Fibroblast of skin of left quadriceps (primary cell): ENCODE data around the gene RNF13.
"Not testable (repeated sequence)": the region's sequence is repeated elsewhere in the genome, so short reads cannot be mapped to it uniquely, and the experiment has no call there.

Source experiments
- DNase-seq, 2 experiments: peaks; one replicate each; pipeline ENCODE4 v3.0.0-alpha.2; 2013; ENCODE audit warnings: low read depth in 2 of 2

Gene RNF13

DNA sequence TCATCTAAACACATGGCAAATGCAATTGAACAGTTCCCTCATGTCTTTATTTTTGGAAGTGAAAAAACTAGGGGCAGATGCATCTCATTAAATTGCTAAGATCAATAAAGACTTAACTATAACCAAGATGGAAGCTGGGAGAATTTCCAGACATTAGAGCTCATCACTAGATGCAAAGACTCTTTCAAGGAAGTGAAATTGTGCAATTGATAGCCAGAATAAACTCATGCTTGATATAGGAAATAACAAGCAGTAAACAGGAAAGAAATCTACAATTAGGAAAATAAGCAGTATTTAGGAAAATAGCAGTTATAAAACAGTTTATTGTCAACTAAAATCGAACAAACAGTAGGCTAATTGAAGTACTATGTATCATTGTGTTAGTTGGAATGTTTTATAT is 11.8 kb upstream of the RNF13 start:
- DNase-seq, result no peak

GRCh38 chr3:149801639-149802038 is 11.4 kb upstream of the RNF13 start:
- DNase-seq, result no peak

DNA sequence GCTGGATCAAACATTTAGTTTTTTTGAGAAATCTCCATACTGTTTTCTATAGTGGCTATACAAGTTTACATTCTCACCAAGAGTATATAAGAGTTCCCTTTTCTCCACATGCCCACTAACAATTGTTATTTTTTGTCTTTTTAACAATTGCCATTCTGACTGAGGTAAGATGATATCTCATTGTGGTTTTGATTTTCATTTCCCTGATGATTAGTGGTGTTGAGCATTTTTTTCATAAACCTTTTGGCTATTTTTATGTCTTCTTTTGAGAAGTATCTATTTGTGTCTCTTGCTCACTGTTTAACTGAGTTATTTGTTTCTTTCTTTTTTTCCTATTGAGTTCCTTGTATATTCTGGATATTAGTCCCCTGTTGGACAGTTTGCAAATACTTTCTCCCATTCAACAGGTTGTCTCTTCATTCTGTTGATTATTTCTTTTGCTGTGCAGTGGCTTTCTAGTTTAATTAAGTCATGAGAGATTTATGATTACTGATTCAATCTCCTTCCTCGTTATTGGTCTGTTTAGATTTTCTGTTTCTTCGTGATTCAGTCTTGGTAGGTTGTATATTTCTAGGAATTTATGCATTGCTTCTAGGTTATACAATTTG is 6.7 kb upstream of the RNF13 start:
- DNase-seq, result no peak

DNA sequence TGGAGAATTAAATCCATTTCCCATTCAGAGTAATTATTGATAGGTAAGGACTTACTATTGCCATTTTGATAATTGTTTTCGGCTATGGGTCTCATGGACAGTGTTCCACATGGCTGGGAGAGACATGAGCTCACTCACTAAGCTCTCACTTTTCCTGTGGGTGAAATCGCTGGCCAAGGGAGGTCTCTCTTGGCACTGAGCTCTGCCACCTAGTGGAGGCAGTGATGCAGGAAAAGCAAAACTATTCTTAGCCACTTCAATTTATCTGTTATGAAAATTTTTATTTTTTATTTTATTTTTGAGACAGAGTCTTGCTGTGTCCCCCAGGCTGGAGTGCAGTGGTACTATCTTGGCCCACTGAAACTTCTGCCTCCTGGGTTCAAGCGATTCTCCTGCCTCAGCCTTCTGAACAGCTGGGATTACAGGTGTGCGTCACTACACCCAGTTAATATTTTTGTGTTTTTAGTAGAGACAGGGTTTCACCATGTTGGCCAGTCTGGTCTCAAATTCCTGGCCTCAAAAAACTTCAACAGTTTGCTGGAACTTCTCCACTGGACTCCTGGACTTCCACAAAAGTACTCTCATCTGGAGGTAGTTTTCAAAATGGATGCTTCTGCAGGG is 4.7 kb upstream of the RNF13 start:
- peak; percentile 52 to 61 for DNase-seq

GRCh38 chr3:149809699-149810098 is 3.3 kb upstream of the RNF13 start:
- DNase-seq, result no peak

DNA sequence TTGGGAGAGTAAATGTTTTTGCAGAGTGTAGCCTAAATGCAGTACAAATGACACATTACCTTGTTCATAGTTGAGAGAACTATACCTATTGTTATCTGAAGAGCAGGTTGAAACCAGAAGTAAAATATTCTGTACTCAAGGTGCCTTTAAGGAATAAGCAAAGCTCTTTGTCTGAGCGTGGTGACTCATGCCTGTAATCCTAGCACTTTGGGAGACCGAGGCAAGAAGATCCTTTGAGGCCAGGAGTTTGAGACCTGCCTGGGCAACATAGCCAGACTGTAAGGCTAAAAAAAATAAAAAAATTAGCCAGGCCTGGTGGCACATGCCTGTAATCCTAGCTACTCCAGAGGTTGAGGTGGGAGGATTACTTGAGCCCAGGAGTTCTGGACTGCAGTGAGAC is 2.2 kb upstream of the RNF13 start:
- DNase-seq, result no peak

- DNase-seq, result no peak
Measured at GRCh38 chr3:149812165-149812605, 830 bp upstream of the RNF13 start.

DNA sequence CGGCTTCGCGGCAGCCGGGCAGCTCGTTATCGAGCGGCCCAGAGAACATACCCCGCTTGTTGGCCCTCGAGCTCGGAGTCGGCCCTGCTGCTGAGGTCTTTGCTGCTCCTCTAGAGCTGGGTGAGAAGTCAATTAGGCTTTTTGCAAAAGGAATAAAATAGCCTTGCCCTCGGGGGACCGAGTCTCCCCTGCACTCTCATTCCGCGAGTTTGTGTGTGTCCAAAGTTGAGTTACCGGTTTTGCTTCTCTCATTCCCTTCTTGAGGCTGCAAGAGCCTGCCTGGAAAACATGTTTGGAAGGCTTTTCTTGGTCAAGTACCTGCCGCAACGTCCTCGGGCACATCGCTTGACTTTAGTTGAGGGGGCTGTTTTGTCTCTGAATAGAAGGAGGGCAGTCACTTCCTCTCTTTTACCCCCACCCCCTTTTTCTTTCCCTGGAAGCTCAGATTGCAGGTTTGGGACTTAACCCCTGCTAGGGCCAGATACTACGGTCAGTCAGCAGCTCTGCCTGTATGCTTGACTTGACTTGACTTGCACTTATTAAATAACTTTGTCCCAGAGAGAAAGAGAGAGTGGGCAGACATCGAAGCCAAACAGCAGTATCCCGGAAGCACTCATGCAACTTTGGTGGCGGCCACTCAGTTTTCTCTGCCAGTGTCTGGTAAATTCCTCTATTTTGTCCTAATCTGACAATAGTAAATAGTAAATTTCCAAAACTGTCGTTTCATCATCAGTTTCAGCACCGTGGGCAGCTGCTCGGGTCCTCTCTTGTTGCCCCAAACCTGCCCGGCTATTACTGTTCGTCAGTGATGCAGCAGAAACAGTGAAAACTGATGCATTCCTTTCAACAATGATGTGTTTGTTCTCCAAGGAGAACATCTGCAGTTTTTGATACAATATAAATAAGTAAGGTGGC is 609 bp downstream of the RNF13 start:
- no peak for DNase-seq

GRCh38 chr3:149815321-149815720 is 2.3 kb downstream of the RNF13 start:
- no peak for DNase-seq

GRCh38 chr3:149815728-149816127 is 2.7 kb downstream of the RNF13 start:
- no peak for DNase-seq

- no peak for DNase-seq
Measured at GRCh38 chr3:149816311-149816710, 3.3 kb downstream of the RNF13 start.

DNA sequence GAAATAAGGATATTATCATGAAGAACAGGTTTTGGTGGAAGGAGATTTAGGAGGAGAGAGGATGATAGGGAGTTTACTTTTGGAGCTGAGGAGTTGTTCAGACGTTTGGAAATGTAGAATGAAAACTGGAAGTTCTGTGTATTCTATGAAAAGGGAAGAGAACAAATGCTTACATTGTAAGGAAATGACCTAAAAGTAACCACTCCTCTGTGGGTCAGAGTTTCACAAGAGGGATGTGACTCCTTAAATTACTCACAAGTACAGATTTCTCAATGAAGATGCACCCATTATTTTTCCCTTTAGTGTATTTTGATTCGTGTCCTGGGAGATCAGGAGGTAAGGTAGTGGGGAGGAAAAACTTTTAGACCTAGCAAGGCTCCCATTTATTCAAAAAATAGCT is 4.0 kb downstream of the RNF13 start:
- DNase-seq, result no peak

GRCh38 chr3:149819432-149819831 is 6.4 kb downstream of the RNF13 start:
- no peak for DNase-seq

GRCh38 chr3:149820183-149820582 is 7.2 kb downstream of the RNF13 start:
- no peak for DNase-seq

- DNase-seq, result no peak
Measured at GRCh38 chr3:149826636-149827035, 13.6 kb downstream of the RNF13 start.

DNA sequence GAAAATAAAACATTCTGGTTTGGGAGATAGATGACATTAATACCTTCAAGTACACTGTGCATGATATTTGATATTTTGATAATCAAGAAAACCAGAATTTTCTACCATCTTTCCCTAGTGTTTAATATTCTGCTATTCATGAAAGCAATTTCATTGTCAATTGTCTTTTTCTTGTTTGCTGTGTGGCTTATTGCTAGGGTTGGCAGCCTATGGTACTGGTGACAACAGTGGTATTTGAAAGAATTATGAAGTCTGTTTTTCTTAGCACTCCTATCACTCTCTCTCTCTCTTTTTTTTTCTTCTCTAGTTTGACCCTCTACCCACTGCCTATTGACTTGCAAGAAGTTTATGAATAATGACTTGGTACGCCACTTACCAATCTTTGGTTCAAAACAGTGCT is 15.4 kb downstream of the RNF13 start:
- no peak for DNase-seq

DNA sequence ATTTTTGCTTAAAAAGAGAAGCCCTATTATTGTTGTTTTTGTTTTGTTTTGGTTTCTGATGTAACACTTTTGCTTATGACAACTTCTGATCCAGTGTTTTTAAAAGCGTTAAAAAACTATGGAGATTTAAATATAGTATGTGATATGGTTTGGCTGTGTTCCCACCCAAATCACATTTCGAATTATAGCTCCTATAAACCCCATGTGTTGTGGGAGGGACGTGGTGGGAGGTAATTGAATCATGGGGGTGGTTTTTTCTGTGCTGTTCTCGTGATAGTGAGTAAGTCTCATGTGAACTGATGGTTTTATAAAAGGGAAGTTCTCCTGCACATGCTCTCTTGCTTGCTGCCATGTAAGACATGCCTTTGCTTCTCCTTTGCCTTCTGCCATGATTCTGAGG is 16.6 kb downstream of the RNF13 start:
- not testable (repeated sequence) for DNase-seq

- DNase-seq, result no peak
Measured at GRCh38 chr3:149830902-149831301, 17.9 kb downstream of the RNF13 start.

- no peak for DNase-seq
Measured at GRCh38 chr3:149831321-149831720, 18.3 kb downstream of the RNF13 start.

- DNase-seq, result no peak
Measured at GRCh38 chr3:149832086-149832485, 19.1 kb downstream of the RNF13 start.

GRCh38 chr3:149833241-149833640 is 20.2 kb downstream of the RNF13 start:
- DNase-seq, result no peak

DNA sequence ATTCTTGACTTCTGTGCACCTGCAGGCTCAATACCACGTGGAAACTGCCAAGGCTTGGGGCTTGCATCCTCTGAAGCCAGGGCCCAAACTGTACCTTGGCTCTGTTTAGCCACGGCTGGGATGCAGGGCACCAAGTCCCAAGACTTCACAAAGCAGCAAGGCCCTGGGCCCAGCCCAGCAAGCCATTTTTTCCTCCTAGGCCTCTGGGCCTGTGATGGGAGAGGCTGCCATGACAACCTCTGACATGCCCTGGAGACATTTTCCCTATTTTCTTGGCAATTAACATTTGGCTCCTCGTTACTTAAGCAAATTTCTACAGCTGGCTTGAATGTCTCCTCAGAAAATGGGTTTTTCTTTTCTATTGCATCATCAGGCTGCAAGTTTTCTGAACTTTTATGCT is 25.5 kb downstream of the RNF13 start:
- DNase-seq, result not testable (repeated sequence)

GRCh38 chr3:149839469-149839868 is 26.5 kb downstream of the RNF13 start:
- not testable (repeated sequence) for DNase-seq
